GM19193 (cell line): ENCODE results near the gene GPR161.

ENCODE experiments used
- POLR2A ChIP-seq: IDR thresholded peaks from 4 replicates; pipeline ENCODE4 v1.6.1; 2011; ENCODE audit not compliant: insufficient read depth, insufficient read length; ENCODE audit errors: extremely low read depth

Gene GPR161

GRCh38 chr1:168127503-168127902 is 9.2 kb downstream of the GPR161 start:
- no peak for TF ChIP-seq POLR2A

- TF ChIP-seq POLR2A = no peak
These were observed 11.7 kb downstream of the GPR161 start for GRCh38 chr1:168125051-168125450.

GRCh38 chr1:168121401-168122011 is 15.2 kb downstream of the GPR161 start:
- TF ChIP-seq POLR2A = no peak

- TF ChIP-seq POLR2A = no peak
These were observed 17.0 kb downstream of the GPR161 start for GRCh38 chr1:168119750-168120149.

- no peak for TF ChIP-seq POLR2A
These were observed 20.4 kb downstream of the GPR161 start for GRCh38 chr1:168116327-168116799.

DNA sequence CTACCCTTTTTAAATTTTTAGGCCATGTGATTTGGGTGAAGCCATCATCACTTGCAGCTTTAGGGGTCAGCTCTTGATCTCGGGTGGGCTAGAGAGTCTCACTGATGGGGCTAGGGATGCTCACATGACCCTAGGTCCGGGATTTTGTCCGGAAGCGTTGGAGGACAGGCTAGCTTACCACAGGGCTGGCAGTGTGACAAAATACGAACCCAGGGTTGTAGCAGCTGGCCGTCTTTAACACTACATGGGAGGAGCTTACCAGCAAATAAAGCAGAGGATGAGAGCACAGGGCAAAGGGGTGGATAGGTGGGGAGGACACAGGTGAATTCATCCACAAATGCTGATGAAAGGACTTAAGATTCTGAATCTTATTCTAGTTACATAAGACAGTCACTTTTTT is 21.9 kb downstream of the GPR161 start:
- no peak for TF ChIP-seq POLR2A

- TF ChIP-seq POLR2A = no peak
These were observed 23.9 kb downstream of the GPR161 start for GRCh38 chr1:168112673-168113305.

- no peak for TF ChIP-seq POLR2A
These were observed 25.7 kb downstream of the GPR161 start for GRCh38 chr1:168110896-168111545.

DNA sequence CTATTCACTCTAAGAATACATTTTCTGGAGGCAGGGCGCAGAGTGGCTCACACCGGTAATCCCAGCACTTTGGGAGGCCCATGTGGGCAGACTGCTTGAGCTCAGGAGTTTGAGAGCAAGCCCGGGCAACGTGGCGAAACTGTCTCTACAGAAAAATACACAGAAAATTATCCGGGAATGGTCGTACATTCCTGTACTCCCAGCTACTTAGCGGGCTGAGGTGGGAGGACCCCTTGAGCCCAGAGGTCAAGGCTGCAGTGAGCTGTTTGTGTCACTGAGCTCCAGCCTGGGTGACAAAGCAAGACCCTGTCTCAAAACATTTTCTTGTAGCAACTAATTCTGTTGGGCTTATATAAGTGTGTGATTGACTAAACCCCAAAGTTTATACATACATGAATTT is 30.5 kb downstream of the GPR161 start:
- TF ChIP-seq POLR2A = no peak

- no peak for TF ChIP-seq POLR2A
These were observed 30.9 kb downstream of the GPR161 start for GRCh38 chr1:168105846-168106245.

GRCh38 chr1:168104535-168104934 is 32.2 kb downstream of the GPR161 start:
- TF ChIP-seq POLR2A = no peak

- TF ChIP-seq POLR2A = no peak
These were observed 34.2 kb downstream of the GPR161 start for GRCh38 chr1:168102487-168102886.

- TF ChIP-seq POLR2A = no peak
These were observed 35.4 kb downstream of the GPR161 start for GRCh38 chr1:168101336-168101735.

DNA sequence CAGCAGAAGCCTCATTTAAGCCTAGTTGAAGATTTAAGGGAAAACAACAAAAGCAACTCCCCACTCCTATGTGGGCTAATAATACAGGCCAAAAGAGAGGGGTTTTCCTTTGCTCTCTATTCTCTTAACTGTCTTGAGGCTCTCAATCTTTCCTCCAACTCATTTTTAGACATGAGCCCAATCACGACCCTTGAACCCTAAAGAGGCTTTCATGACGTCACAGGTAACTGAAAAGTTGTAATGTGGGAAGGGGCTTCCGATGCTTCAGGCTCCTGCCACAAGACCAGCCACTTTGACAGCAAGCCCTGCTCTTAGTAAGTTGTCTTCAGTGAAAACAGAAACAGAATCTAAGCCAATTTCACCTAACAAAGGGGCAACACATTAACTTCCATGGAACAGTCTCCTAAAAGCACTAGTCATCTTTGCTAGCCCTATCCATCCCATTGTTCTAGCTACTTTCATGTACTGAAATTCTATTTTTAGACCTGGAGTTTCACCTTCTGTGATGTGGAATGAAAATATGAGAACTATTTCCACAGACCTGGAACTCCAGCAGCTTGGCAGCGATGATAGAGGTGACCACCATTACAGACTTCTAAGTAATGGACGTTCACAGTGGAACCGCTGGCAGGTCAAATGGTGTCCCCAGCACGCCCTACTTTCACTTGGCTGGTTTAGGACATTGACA is 36.3 kb downstream of the GPR161 start:
- no peak for TF ChIP-seq POLR2A

DNA sequence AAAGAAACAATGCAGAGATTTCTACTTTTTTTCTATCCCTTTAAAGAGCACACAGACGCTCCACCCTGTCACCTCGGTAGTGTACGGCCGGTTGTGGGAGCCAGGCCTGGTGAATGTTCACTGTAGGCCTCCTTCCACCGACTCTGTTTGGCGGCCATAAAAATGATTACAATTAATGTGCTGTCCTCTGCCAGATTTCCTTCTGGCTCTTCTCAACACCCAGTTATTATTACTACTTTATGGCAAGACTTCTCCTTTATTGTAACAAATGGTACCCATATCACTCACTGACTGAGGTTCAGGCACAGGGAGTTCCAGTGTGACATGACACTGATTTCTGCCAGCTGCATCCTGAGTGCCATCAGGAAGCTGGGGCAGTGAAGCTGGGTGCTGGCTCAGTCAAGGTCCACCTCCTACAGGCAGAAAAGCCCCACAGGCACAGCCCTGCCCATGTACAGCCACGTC is 37.4 kb downstream of the GPR161 start:
- no peak for TF ChIP-seq POLR2A
